ENCODE data around the gene CEP112. TPM values are rescaled to one million over a fixed set of nuclear protein-coding genes. Genes with fewer than 3 reads are reported as not detected.

Gene CEP112
- total and polyA plus RNA-seq, 2 of the 8 experiments (the other 6 are each of a cell fraction or from before 2014, with no cell fraction given) = 0.62 to 3.1 TPM

DNA sequence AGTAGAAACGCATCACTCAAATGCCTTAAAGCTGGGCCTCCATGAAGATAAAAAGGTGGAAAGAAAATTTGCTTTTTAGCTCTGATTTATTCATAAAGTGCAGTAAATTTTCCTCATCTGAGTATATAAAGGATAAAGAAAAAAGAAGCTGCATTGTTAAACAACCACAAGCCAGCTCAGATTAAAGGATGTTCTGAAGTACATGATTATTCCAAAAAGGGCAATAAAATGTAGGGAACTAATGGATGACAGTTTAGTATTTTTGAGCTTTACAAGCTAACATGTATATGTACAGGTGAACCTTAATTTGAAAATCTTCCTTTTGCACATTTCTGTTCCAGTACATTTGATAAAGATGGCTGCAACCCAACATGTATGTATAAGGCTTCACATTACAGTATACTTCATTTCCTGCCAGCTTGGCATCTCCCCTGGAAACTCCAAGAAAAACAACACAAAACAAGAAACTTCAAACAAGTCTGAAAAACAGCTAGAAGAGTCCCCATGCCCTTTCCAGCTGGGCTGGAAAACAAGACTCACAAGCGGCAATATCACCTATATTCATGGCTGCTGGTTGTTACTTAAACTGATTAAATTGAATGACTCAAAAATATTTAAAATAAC is 225.7 kb downstream of the CEP112 start:
- POLR2A ChIA-PET (ENCODE audit: partially characterized antibody) = no interaction called here
- no peak overlapping the region for H3K56ac ChIP-seq (replicated peaks; ENCODE audit: insufficient read length, low read depth, low read length)
- no peak overlapping the region for H3K18ac ChIP-seq (ENCODE audit: extremely low read depth, low read length)
- H3K27ac ChIP-seq (ENCODE audit: low read depth, low read length) = no peak overlapping the region
- H3K4me2 ChIP-seq (ENCODE audit: insufficient read depth in 1 of 2, low read depth in 2 of 2, low read length in 2 of 2) = no peak overlapping the region
- no peak overlapping the region for H4K91ac ChIP-seq (replicated peaks; ENCODE audit: insufficient read length, low read length)
- H2BK120ac ChIP-seq (replicated peaks; ENCODE audit: low read depth, low read length) = no peak overlapping the region
- no peaks in the 10 kb centered on the region for H3K79me1 ChIP-seq (ENCODE audit: low read depth, low read length)
- no peak overlapping the region for H3K9ac ChIP-seq (replicated peaks in 1 of 4; ENCODE audit: extremely low read depth in 1 of 4, low read depth in 3 of 4, low read length in 3 of 4)
- H4K8ac ChIP-seq (ENCODE audit: extremely low read depth, insufficient read depth, low read length) = no peak overlapping the region
- CTCF ChIA-PET (ENCODE audit: partially characterized antibody) = interaction anchor here (1.1 to 3.1 kb wide), 4 partner anchors 9 to 172 kb away, joined by 3 to 10 read pairs (median 4); no protein-coding TSS in a partner anchor
- no peak overlapping the region for H2BK20ac ChIP-seq (ENCODE audit: low read length)
- no peak for FAIRE-seq
- no peak overlapping the region for H2BK15ac ChIP-seq (ENCODE audit: low read length)
- peaks cover 13 to 24% of the 10 kb centered on the region in 2 experiments; a peak in 3 of 4 replicates for H3K9me3 ChIP-seq (ENCODE audit: insufficient read depth in 2 of 2, low read depth in 1 of 2, low read length in 1 of 2)
- H4K5ac ChIP-seq (ENCODE audit: insufficient read length, low read depth, low read length) = no peak overlapping the region
- H2AK5ac ChIP-seq (ENCODE audit: low read depth, low read length) = no peak overlapping the region
- H2BK5ac ChIP-seq (ENCODE audit: low read depth, low read length) = no peak overlapping the region
- H3K23ac ChIP-seq (ENCODE audit: insufficient read length) = no peak overlapping the region
- TF ChIP-seq YY1 (IDR thresholded peaks at IDR 0.05; ENCODE audit: low read depth, low read length) = no peak
- no peak for TF ChIP-seq POLR2A (IDR thresholded peaks at IDR 0.05; ENCODE audit: control extremely low read depth in 1 of 2, low read depth in 2 of 2, low read length in 2 of 2)
- TF ChIP-seq PHF8 (conservative IDR thresholded peaks at IDR 0.05; ENCODE audit: low read depth, low read length) = no peak
- no peak for TF ChIP-seq BRCA1 (IDR thresholded peaks at IDR 0.05; ENCODE audit: low read depth, low read length)
- no peak for TF ChIP-seq RBBP5 (IDR thresholded peaks at IDR 0.05; ENCODE audit: borderline replicate concordance, low read depth, low read length)
- TF ChIP-seq KDM1A (IDR thresholded peaks at IDR 0.05; ENCODE audit: borderline replicate concordance, low read length) = no peak
- no peak for TF ChIP-seq SRF (IDR thresholded peaks at IDR 0.05; ENCODE audit: low read depth, low read length)
- no peak for TF ChIP-seq JUND (IDR thresholded peaks at IDR 0.05; ENCODE audit: low read length)
- no peak for TF ChIP-seq NANOG (IDR thresholded peaks at IDR 0.05; ENCODE audit: insufficient read depth, low read depth, low read length, poor library complexity, severe bottlenecking)
- no peak for TF ChIP-seq JUN (IDR thresholded peaks at IDR 0.05; ENCODE audit: low read depth, low read length)
- TF ChIP-seq SP2 (IDR thresholded peaks at IDR 0.05; ENCODE audit: low read length) = no peak
- no peak for TF ChIP-seq CBX8 (IDR thresholded peaks at IDR 0.05; ENCODE audit: borderline replicate concordance, low read depth, low read length)
- no peak overlapping the region for H3K14ac ChIP-seq (ENCODE audit: insufficient read length)
- H3K4me3 ChIP-seq (ENCODE audit: extremely low read depth in 1 of 4, insufficient read depth in 2 of 4, low read depth in 3 of 4, low read length in 4 of 4) = no peak overlapping the region
- no peak overlapping the region for H2AFZ ChIP-seq (ENCODE audit: low read length)
- no peaks in the 10 kb centered on the region for H3K23me2 ChIP-seq (ENCODE audit: low read depth, low read length)
- H3K79me2 ChIP-seq (ENCODE audit: control insufficient read depth in 1 of 2, insufficient read depth in 2 of 2, low read length in 2 of 2) = no peaks in the 10 kb centered on the region
- H3K4me1 ChIP-seq (replicated peaks in 1 of 4; ENCODE audit: control insufficient read depth in 3 of 4, insufficient read depth in 4 of 4, low read length in 3 of 4) = no peaks in the 10 kb centered on the region
- H2BK12ac ChIP-seq (ENCODE audit: low read depth, low read length) = no peak overlapping the region
- no peak for DNase-seq (ENCODE audit: low read depth in 1 of 2, low spot score in 2 of 2)
- H4K20me1 ChIP-seq (replicated peaks in 1 of 2; ENCODE audit: control insufficient read depth in 1 of 2, insufficient read depth in 2 of 2, low read length in 2 of 2) = no peaks in the 10 kb centered on the region
- no peak overlapping the region for H3K4ac ChIP-seq (replicated peaks; ENCODE audit: insufficient read length, low read depth, low read length)
- H3K36me3 ChIP-seq (ENCODE audit: control insufficient read depth in 2 of 4, insufficient read depth in 4 of 4, low read length in 3 of 4) = no peaks in the 10 kb centered on the region; a peak in 1 of 8 replicates
- 81% methylated on average over 2 of the region's 2 CpGs; no CpG with 5 or more reads in 1 of the 2 experiments for WGBS, 2 experiments (ENCODE audit: extremely low coverage in 1 of 2, insufficient coverage in 1 of 2, insufficient read length in 1 of 2, insufficient replicate concordance in 2 of 2, low coverage in 1 of 2, low lambda C conversion rate in 2 of 2, missing lambda C conversion rate in 1 of 2)
- no peaks in the 10 kb centered on the region for H3K27me3 ChIP-seq (replicated peaks in 1 of 4; ENCODE audit: control insufficient read depth in 3 of 4, extremely low read depth in 1 of 4, insufficient read depth in 3 of 4, low read length in 3 of 4)

Data from H1 (cell line).